ENCODE measurements around the gene GPR37L1. TPM values are rescaled to one million over a fixed set of nuclear protein-coding genes. Genes with fewer than 3 reads are reported as not detected.

The GPR37L1 gene
- total and polyA plus RNA-seq, 10 of the 15 experiments (the other 5 are each of a cell fraction or from before 2014, with no cell fraction given), result under 0.01 to 0.08 (median 0.02) TPM; not detected in 5

- TF ChIP-seq, protein P1, sequence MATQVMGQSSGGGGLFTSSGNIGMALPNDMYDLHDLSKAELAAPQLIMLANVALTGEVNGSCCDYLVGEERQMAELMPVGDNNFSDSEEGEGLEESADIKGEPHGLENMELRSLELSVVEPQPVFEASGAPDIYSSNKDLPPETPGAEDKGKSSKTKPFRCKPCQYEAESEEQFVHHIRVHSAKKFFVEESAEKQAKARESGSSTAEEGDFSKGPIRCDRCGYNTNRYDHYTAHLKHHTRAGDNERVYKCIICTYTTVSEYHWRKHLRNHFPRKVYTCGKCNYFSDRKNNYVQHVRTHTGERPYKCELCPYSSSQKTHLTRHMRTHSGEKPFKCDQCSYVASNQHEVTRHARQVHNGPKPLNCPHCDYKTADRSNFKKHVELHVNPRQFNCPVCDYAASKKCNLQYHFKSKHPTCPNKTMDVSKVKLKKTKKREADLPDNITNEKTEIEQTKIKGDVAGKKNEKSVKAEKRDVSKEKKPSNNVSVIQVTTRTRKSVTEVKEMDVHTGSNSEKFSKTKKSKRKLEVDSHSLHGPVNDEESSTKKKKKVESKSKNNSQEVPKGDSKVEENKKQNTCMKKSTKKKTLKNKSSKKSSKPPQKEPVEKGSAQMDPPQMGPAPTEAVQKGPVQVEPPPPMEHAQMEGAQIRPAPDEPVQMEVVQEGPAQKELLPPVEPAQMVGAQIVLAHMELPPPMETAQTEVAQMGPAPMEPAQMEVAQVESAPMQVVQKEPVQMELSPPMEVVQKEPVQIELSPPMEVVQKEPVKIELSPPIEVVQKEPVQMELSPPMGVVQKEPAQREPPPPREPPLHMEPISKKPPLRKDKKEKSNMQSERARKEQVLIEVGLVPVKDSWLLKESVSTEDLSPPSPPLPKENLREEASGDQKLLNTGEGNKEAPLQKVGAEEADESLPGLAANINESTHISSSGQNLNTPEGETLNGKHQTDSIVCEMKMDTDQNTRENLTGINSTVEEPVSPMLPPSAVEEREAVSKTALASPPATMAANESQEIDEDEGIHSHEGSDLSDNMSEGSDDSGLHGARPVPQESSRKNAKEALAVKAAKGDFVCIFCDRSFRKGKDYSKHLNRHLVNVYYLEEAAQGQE (IDR thresholded peaks at IDR 0.05; ENCODE audit: low read depth, low read length), result no peak
- TF ChIP-seq, protein P2, sequence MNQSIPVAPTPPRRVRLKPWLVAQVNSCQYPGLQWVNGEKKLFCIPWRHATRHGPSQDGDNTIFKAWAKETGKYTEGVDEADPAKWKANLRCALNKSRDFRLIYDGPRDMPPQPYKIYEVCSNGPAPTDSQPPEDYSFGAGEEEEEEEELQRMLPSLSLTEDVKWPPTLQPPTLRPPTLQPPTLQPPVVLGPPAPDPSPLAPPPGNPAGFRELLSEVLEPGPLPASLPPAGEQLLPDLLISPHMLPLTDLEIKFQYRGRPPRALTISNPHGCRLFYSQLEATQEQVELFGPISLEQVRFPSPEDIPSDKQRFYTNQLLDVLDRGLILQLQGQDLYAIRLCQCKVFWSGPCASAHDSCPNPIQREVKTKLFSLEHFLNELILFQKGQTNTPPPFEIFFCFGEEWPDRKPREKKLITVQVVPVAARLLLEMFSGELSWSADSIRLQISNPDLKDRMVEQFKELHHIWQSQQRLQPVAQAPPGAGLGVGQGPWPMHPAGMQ (IDR thresholded peaks at IDR 0.05; ENCODE audit: borderline replicate concordance), result no peak
- TF ChIP-seq ASH2L (IDR thresholded peaks at IDR 0.05; ENCODE audit: borderline replicate concordance, low read depth) (no peak), MTA3 (IDR thresholded peaks at IDR 0.05; ENCODE audit: borderline replicate concordance, low read length) (no peak), NKRF (conservative IDR thresholded peaks at IDR 0.05) (no peak), RUNX3 (IDR thresholded peaks at IDR 0.05; ENCODE audit: low read length) (no peak), NBN (IDR thresholded peaks at IDR 0.05) (no peak), TBL1XR1 (IDR thresholded peaks at IDR 0.05; ENCODE audit: low read depth, low read length) (no peak), BCL3 (IDR thresholded peaks at IDR 0.05; ENCODE audit: borderline replicate concordance, insufficient read depth, low read depth, low read length, poor library complexity, severe bottlenecking) (no peak), BMI1 (IDR thresholded peaks at IDR 0.05; ENCODE audit: borderline replicate concordance) (no peak), GATAD2B (conservative IDR thresholded peaks at IDR 0.05; ENCODE audit: low read depth) (no peak)
Measured at GRCh38 chr1:202106340-202107254, 16.1 kb upstream of the GPR37L1 start (continued).
